Globus pallidus (tissue), 1 donor: ENCODE measurements around the gene TEX28.
"Not testable (repeated sequence)": the region's sequence is repeated elsewhere in the genome, so short reads cannot be mapped to it uniquely, and the experiment has no call there.

Experiments used
- DNase-seq: peaks from one replicate; pipeline ENCODE4 v3.0.0-alpha.2; 2015; ENCODE audit warnings: low spot score

The TEX28 gene

DNA sequence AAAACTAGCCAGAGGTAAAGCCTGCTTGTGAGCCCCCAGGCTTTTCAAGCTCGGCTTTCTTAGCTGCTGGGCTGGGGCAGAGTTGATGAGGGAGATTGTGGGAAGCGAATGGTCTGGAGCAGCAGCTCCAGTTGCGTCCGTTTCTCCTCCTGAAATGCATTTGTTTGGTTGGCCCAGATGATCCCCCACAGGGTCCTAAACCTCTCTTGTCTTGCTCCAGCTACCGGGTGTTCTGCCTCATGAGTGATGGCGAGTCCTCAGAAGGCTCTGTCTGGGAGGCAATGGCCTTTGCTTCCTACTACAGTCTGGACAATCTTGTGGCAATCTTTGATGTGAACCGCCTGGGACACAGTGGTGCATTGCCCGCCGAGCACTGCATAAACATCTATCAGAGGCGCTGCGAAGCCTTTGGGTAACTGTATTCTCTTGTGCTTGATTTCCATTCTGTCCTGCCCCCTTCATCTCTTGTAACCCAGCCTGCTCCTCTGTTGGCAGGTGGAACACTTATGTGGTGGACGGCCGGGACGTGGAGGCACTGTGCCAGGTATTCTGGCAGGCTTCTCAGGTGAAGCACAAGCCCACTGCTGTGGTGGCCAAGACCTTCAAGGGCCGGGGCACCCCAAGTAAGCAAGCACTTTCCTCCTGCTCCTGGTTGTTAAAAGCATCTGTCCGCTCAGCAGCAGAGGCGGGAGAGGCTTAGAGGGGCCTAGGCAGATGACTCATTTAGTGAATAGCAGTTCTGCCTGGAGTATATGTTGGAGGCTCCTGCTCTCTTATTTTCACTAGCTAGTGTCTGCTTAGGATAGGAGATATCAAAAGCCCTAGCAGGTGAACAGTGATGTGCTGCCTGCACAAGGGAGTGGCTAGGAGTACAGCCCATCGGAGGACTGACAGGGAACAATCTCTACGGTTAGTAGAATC, 16.0 kb upstream of the TEX28 start:
- DNase-seq, result no peak

DNA sequence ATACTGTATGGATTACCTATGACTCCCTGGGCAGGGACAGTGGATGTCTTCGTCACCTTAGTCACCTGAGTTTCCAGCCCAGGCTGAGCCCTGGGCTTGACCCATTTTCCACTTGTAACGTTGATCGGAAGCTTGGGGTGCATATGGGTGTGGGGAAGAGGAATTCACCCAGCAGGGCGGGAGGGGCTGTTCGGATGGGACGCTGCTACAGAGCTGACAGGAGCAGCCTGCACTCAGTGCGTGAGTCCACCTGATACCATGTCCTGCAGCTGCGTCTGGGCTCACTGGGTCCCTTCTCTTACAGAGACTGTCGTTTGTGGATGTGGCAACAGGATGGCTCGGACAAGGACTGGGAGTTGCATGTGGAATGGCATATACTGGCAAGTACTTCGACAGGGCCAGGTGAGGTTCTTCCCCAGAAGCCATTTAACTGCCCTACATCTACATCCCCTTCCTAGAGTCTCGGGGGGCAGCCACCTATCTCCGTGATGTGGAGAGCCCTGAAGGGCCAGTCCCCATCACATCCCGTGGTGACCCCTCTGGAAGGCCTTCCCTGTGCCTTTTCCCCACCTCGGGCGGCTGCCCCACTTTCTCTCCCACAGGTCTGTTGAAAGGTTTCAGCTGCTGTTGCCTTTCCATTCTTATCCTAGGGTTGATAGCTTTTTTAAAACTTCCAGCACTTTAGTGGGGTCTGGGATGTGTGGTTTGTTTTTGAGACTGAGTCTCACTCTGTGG, 14.3 kb upstream of the TEX28 start:
- DNase-seq, result no peak

DNA sequence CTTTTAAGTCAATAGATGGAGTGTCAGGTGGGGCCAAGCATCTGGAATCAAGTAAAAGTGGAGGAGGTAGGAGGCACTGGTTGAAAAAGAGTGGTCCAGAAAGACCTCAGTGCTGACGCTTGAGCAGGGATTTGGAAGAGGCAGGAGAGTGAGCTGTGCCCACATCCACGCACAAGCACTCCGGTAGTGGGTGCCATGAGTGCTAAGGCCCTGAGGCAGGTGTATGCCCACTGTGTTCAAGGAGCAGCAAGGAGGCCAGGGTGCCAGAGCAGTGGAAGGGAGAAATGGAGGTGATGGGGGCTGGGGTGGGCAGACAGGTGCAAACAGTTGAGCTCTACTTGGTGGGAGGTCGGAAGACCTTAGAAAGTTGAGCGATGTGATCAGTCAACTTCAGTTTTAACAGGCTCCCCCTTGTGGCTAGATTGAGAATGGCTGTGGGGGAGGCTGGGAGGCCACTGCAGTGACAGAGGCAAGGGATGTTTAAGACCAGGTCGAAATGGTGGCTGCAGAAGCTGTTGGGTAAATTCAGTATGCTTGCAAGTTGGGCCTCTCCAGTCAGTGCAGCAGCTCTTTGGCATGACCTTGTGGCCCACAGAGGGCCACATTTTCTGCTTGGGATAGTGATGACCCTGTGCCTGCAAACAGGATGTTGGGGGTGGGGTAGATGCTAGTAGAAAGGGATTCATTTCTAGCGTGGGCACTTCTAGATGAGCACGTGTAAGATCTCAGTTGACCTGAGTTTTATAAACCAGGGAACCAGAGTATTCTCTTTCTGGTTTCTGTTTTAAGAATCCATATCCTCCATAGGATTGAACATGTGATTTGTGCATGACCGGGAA, 13.4 kb upstream of the TEX28 start:
- no peak for DNase-seq

DNA sequence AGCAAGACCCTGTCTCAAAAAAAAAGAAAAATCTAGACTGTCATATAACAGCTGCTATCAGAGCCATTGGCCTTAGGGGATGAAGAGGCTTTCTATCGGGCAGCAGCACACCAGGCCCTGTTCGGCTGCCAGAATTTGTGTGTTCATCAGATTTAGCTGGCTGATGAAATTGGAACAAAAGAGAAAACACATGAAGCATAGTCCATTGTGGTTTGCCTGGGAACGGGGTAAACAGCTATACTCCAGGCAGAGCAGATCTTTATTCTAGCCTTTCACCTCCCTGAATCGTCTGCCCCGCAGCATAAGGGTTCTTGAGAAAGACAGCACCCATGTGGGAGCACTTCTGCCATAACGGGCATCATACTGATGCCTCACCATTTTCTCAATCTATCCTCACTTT, 12.3 kb upstream of the TEX28 start:
- DNase-seq, result peak; percentile 36

DNA sequence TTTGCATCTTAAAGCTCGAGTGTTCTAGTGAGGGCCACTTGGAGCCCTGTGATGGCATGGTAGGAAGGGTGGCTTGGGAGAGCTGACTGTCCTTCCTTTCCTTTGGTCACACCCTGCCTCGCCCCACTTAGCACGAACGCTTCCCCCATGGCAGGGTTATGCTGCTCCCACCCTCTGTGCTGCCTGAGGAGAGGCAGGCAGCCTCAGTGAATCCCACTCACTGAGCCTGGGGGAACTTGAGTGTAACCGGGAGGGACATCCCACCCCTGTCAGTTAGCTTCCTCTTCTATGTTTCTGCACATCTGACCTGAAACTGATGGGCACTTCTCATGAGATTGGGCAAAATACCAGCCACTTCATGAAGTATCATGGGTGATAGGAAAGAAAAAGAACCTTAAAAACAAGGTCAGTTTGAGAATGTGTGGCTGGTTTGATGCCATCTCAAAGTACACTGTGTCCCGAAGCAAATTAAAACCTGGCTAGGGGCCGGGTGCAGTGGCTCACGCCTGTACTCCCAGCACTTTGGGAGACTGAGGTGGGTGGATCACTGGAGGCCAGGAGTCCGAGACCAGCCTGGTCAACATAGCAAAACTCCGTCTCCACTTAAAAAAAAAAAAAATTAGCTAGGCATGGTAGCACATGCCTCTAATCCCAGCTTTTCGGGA, 10.7 kb upstream of the TEX28 start:
- no peak for DNase-seq

DNA sequence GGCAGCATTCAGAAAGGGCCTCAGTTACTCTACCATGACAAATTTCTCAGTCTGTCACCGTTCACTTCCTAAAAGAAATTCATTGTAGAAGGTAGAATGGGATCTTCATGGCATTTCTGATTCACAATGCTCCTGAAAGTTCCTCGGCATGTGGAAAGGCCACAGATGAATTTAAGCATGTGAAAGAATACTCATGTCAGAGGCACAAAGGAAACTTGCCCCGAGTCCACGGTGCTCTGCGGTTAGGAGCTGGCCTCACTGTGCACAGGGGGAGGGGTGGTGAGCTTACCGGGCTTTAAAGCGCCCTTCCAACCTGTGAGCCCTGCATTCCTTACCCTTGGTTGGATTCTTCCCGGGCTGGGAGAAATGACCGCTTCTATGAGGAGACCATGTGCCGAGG, 9.9 kb upstream of the TEX28 start:
- DNase-seq, result no peak

DNA sequence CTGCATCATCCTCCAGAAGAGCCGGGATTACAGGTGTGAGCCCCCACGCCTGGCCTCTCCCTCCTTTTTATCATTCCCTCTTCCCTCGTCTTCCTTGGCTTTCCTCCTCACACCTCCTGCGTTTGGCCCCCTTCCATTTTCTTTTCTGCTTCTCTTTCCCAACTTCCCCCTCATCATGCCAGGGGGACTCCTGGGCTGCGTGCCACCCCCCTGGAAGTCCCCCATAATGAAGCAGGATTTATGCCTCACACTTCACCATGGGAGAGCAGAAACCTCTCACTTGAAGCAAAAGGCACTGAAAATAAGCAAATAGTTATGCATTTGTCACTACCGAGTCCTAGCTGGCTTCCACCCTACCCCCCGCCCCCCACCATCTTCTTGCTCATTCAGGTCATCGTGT, 8.6 kb upstream of the TEX28 start:
- no peak for DNase-seq

DNA sequence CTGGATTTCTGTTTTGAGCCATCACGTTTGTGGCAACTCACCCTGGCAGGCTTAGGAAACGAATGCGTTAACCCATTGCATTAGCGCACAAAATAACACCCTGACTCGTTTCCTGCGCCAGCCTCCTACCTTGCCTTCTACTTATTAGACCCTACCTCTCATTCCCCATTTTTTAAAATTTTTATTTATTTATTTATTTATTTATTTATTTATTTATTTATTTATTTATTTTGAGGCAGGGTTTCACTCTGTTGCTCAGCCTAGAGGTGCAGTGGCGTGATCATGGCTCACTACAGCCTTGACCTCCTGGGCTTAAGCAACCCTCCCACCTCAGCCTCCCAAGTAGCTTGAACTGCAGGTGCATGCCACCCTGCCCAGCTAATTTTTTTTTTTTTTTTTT, 8.1 kb upstream of the TEX28 start:
- not testable (repeated sequence) for DNase-seq

DNA sequence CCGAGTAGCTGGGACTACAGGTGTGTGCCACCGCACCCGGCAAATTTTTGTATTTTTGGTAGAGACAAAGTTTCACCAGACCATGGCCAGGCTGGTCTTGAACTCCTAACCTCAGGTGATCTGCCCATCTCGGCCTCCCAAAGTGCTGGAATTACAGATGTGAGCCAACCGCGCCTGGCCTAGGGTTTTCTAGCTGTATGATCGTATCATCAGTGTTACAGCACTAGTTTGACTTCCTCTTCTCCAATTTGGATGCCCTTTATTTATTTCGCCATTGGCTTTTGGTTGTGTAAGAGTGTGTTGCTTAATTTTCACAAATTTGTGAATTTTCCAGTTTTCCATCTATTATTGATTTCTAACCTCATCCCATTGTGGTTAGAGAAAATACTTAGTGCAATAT, 5.9 kb upstream of the TEX28 start:
- DNase-seq, result no peak

DNA sequence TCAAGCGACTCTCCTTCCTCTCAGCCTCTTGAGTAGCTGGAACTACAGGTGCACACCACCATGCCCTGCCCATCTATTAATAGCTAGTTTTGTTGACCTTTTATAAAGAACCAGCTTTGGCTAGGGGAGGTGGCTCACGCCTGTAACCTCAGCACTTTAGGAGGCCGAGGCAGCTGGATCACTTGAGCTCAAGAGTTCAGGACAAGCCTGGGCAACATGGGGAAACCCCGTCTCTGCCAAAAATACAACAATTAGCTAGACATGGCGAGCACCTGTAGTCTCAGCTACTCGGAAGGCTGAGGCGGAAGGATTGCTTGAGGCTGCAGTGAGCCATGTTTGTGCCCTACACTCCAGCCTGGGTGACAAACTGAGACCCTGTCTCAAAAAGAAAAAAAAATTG, 3.4 kb upstream of the TEX28 start:
- no peak for DNase-seq

DNA sequence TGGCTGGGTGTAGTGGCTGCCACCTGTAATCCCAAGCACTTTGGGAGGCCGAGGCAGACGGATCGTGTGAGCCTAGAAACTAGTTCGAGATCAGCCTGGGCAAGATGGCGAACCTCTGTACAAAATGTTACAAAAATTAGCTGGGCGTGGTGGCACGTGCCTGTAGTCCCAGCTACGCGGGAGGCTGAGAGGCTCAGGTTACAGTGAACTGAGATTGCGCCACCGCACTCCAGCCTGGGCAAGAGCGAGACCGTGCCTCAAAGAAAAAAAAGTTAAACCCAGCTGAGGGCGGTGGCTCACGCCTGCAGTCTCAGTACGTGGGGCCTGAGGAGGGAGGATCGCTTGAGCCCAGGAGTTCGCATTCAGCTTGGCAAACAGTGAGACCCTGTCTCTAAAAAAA, 1.8 kb upstream of the TEX28 start:
- DNase-seq, result no peak

DNA sequence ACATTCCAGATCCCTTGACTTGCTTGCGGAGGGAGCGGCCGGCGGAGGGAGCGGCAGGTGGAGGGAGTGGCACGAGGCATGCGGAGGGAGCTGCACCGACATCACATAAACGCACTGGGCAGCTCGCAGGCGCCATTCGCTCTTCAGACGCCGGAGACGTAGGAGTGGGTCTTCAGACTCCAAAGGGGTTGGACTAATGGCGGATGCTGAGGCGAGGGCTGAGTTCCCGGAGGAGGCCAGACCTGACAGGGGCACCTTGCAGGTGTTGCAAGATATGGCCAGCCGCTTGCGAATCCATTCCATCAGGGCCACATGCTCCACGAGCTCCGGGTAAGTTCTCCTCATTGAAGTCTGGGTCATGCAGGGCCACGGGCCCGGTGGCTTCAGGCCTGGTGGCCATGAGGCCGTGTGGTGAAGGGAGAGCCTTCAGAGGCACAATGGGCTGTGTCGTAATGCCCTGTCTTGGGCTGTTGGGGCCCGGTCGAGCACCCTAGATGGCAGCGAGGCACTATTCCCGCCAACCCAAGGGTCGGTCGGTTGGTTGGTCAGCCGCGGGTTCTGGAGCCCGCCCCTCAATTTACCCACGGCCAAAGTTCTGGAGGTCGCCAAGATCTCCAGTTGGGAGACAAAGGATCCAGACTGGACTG, 863 bp upstream of the TEX28 start, which contains the start of gene TKTL1:
Gene TKTL1 (plus strand): TSS at position 132 of the 647 bp plus-strand sequence. CDS start 65 bp downstream, at position 197.
- no peak for DNase-seq

DNA sequence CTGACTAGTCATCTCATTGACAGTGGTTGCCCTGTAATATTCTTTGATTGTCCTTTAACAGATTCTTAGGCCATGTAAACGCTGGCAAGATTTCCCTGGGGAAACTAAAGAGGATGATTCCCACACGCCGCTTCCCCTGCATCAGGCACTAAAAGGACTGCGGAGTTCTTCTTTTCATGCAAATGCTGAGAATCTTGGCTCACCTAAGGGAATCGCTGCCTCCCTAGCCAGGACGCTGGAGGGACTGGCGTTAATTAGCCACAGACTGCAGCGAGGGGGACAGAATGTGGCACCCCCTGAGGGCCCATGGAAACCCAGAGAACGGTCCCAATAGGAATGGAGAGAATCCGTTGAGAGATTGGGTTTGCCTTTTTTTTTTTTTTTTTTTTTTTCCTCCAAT, 8.5 kb downstream of the TEX28 start:
- DNase-seq, result not testable (repeated sequence)

DNA sequence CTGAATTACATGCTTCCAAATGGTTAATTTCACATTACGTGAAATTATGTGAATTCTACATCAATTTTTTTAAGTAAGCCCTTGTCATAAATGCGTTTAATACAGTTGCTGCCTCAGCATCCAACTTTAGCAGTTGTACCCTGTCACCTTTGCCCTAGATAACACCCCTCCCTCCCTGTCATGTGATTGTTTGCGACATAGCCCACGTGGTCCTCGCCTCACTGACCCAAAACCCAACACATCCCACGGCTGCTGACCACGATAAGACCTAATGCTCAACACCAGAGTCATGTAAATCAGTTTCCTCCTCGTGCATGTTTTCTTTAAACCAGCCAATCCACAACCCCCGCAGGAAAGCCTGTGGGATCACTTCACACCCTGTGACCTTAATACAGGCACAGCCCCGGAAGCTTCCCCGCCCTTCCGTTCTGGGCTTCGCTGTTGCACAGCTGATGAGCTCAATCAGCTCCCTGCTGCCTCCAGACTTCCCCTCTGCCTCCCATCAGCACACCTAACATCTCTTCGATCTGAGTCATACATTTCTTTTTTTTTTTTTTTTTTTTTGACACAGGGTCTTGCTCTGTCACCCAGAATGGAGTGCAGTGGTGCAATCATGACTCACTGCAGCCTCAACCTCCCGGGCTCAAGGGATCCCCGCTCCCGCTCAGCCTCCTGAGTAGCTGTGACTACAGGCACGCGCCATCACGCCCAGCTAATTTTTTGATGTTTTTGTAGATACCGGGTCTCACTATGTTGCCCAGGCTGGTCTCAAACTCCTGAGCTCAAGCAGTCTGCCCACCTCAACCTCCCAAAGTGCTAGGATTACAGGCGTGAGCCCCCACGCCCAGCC, 10.2 kb downstream of the TEX28 start:
- not testable (repeated sequence) for DNase-seq

DNA sequence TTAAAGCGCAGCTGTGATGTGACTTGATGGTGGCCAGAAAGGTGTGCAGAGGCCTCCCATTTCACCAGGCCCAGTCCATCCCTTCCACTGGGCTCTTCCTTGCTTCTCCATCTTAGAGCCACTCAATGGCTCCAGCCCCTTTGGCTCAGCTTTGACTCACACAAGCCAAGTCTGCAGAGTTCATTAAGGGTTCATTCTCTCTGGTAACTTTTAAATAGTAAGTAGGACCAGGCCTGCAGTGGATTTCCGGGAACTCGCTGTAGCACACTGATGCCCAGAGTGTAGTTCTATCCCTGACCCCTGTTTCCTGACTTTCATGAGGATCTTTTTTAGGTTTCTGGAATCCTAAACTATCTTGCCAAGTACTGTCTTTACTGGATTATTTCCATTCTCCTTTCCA, 25.7 kb downstream of the TEX28 start:
- not testable (repeated sequence) for DNase-seq

DNA sequence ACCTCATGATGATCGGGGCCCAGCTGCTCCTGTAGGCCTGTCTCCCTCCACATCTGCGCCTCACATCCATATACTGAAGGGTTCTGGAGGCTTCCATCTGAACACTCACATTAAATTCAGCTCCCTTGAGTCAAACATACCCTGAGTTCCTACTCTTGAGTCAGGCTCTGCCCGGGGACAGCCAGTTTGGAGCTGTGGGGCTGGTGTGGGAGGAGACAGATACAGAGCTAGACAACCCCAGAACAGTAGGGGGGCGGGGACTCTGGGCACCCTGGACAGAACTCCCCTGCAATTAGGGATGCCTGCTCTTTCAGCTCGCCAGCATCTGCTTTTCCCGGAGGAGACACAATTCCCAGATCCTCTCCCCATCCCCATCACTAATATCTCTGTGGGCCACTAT, 31.9 kb downstream of the TEX28 start:
- DNase-seq, result not testable (repeated sequence)

DNA sequence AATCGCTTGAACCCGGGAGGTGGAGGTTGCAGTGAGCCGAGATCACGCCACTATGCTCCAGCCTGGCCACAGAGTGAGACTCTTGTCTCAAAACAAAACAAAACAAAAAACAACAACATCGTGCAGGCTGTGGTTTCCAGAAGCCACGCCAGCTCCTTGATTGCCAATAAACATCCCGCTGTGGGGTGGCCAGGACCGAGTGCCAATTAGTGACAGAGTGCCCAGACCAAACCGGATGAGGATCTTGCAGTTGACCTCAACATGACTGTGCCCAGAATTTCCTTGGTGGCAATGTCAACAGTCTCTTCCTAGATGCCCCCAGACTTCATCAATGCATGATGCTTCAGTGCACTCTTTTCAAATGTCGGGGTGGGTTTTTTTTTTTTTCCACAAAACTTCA, 36.2 kb downstream of the TEX28 start:
- not testable (repeated sequence) for DNase-seq

DNA sequence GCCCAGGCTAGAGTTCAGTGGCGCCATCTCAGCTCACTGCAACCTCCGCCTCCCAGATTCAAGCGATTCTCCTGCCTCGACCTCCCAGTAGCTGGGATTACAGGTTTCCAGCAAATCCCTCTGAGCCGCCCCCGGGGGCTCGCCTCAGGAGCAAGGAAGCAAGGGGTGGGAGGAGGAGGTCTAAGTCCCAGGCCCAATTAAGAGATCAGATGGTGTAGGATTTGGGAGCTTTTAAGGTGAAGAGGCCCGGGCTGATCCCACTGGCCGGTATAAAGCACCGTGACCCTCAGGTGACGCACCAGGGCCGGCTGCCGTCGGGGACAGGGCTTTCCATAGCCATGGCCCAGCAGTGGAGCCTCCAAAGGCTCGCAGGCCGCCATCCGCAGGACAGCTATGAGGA, 37.6 kb downstream of the TEX28 start, which contains the start of gene OPN1MW3:
Gene OPN1MW3 (plus strand): TSS at position 301 of the 400 bp plus-strand sequence. CDS start 38 bp downstream, at position 339.
- DNase-seq, result not testable (repeated sequence)

DNA sequence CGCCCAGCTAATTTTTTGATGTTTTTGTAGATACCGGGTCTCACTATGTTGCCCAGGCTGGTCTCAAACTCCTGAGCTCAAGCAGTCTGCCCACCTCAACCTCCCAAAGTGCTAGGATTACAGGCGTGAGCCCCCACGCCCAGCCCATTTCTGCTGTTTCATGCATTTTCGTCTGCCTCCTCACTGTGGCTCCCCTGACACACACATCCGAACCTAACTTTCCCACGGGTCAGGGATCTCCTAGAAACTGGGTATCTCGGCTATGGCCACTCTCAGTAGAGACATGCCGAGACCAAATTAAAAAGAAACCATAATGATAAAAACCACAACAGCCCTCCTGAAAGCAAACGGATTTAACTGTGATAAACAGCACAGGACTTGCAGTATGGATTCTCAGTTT, 46.8 kb downstream of the TEX28 start:
- not testable (repeated sequence) for DNase-seq
